ENCODE data around the gene TBX10.

- TF ChIP-seq, protein P1, sequence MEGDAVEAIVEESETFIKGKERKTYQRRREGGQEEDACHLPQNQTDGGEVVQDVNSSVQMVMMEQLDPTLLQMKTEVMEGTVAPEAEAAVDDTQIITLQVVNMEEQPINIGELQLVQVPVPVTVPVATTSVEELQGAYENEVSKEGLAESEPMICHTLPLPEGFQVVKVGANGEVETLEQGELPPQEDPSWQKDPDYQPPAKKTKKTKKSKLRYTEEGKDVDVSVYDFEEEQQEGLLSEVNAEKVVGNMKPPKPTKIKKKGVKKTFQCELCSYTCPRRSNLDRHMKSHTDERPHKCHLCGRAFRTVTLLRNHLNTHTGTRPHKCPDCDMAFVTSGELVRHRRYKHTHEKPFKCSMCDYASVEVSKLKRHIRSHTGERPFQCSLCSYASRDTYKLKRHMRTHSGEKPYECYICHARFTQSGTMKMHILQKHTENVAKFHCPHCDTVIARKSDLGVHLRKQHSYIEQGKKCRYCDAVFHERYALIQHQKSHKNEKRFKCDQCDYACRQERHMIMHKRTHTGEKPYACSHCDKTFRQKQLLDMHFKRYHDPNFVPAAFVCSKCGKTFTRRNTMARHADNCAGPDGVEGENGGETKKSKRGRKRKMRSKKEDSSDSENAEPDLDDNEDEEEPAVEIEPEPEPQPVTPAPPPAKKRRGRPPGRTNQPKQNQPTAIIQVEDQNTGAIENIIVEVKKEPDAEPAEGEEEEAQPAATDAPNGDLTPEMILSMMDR (IDR thresholded peaks at IDR 0.05), result no peak
- no peak for TF ChIP-seq POLR2A (IDR thresholded peaks at IDR 0.05)
Measured at GRCh38 chr11:67640758-67641337, 1.3 kb upstream of the TBX10 start.
